ENCODE measurements around the gene RSAD1.

RSAD1 gene

DNA sequence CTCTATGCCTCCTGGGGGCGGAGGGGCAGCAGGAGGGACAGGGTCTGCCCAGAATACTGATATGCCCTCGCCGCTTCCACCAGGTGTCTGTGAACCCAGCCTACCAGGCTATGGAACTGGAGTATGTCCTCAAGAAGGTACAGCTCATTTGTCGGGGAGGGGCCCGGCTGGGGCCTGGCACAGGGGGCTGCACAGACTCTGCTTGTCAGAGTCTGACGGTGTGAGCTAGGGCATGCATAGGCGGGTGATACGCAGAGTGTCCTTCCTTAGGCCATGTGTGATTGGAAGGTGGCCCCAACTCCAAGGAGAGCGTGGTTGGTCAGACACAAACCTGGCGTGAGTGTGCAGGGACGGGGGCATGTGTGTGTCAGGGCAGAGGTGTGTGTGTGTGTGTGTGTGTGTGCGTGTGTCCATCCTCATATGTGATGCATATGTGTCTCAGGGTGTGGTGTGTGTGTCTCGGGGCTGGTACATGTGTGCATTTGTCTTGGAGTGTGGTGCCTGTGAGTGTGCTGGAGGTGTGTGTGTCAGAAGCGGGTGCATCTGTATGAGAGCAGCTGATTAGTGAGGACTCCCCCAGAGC lies 17.0 kb upstream of the RSAD1 start:
- Histone ChIP-seq H3K4me1 (ENCODE audit: control insufficient read depth, insufficient read depth, low read length) (no peaks in the 10 kb centered on the region), H3K27me3 (ENCODE audit: control insufficient read depth, insufficient read depth, low read length) (no peaks in the 10 kb centered on the region), H3K36me3 (ENCODE audit: control insufficient read depth, insufficient read depth, low read length) (peaks cover 4% of the 10 kb centered on the region), H3K4me3 (ENCODE audit: low read length) (no peak overlapping the region), H3K27ac (ENCODE audit: low read depth, low read length) (no peak overlapping the region), H3K9ac (ENCODE audit: low read length) (no peak overlapping the region)

DNA sequence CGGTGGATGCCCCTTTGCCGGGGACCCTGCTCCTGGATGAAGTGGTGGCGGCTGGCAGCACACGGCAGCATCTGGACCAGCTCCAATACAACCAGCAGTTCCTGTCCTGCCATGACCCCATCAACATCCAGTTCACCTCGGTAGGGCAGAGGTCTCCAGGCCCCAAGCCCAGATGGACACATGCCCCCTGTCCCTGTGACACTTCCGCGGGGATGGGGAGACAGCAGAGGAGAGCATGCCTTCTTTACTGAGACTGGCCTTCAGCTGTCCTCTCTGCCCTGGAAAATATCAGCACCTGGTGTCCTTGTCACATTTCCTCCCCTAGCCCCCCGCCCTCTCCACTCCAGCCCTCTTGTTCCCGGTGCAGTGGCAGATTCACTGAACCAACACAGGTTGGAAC lies 16.2 kb upstream of the RSAD1 start:
- H3K27me3 ChIP-seq (ENCODE audit: control insufficient read depth, insufficient read depth, low read length): no peaks in the 10 kb centered on the region
- no peak overlapping the region for H3K9ac ChIP-seq (ENCODE audit: low read length)
- H3K4me1 ChIP-seq (ENCODE audit: control insufficient read depth, insufficient read depth, low read length): no peaks in the 10 kb centered on the region
- peaks cover 4% of the 10 kb centered on the region for H3K36me3 ChIP-seq (ENCODE audit: control insufficient read depth, insufficient read depth, low read length)
- no peak overlapping the region for H3K27ac ChIP-seq (ENCODE audit: low read depth, low read length)
- H3K4me3 ChIP-seq (ENCODE audit: low read length): no peak overlapping the region

DNA sequence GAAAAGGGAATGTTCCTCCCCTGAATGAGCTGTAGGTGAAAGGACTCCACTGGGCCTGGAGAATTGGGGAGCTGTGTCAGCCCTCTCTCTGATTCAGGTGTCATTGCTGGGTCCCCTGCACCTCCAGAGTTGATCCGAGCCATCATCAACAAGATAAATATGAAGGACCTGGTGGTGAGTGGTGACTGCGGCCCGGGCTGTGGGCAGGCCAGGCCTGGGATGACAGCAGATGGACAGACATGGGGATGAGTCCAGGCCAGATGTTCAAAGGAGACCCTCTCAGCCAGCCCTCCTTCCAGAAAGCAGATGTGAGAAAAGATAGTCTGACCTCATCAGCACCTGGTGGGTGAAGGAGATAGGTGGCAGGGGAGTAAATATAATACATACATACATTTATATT lies 14.5 kb upstream of the RSAD1 start:
- Histone ChIP-seq H3K27ac (ENCODE audit: low read depth, low read length) (no peak overlapping the region), H3K4me1 (ENCODE audit: control insufficient read depth, insufficient read depth, low read length) (no peaks in the 10 kb centered on the region), H3K4me3 (ENCODE audit: low read length) (no peak overlapping the region), H3K36me3 (ENCODE audit: control insufficient read depth, insufficient read depth, low read length) (peaks cover 4% of the 10 kb centered on the region), H3K27me3 (ENCODE audit: control insufficient read depth, insufficient read depth, low read length) (no peaks in the 10 kb centered on the region), H3K9ac (ENCODE audit: low read length) (no peak overlapping the region)

DNA sequence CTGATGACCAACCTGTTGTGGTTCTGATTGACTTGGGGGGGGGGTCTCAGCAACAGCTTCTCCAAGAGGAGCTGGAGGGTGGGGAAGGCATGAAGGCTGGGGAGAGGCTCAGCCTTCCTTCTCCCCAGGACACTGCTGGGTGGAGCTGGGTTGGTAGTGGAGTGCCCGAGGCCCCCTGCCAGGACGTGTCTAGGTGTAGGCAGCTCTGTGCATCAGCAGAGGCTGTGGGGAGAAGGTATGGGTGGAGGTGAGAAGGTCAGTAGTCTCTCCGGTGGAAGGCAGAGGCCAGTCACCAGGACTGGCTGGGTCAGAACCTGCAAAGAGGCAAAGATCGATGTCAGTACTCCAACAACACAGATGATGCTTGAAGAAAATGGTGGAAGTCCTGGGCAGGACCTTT lies 13.9 kb upstream of the RSAD1 start:
- Histone ChIP-seq H3K4me1 (ENCODE audit: control insufficient read depth, insufficient read depth, low read length) (no peaks in the 10 kb centered on the region), H3K27ac (ENCODE audit: low read depth, low read length) (no peak overlapping the region), H3K36me3 (ENCODE audit: control insufficient read depth, insufficient read depth, low read length) (peaks cover 4% of the 10 kb centered on the region), H3K9ac (ENCODE audit: low read length) (no peak overlapping the region), H3K4me3 (ENCODE audit: low read length) (no peak overlapping the region), H3K27me3 (ENCODE audit: control insufficient read depth, insufficient read depth, low read length) (no peaks in the 10 kb centered on the region)

DNA sequence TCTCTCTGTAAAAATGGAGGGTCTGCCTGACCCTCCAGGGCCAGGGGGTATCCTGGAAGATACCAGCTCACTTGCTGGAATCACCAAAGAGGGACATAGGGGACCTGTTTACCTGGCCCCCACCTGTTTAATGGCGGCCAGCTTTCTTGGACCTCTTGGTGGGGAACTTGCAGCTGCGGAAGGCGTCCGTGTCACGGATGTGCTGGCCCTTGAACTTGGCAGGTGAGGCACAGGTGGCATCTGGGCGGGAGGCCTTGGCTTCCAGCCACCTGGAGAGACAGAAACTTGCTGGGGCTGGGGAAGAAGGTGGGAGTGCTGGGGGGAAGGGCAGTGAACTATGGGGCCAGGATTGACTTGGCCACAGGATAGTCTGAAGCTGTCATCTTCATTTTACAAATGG lies 13.5 kb upstream of the RSAD1 start:
- Histone ChIP-seq H3K4me1 (ENCODE audit: control insufficient read depth, insufficient read depth, low read length) (no peaks in the 10 kb centered on the region), H3K27ac (ENCODE audit: low read depth, low read length) (no peak overlapping the region), H3K4me3 (ENCODE audit: low read length) (no peak overlapping the region), H3K27me3 (ENCODE audit: control insufficient read depth, insufficient read depth, low read length) (no peaks in the 10 kb centered on the region), H3K36me3 (ENCODE audit: control insufficient read depth, insufficient read depth, low read length) (peaks cover 4% of the 10 kb centered on the region), H3K9ac (ENCODE audit: low read length) (no peak overlapping the region)

DNA sequence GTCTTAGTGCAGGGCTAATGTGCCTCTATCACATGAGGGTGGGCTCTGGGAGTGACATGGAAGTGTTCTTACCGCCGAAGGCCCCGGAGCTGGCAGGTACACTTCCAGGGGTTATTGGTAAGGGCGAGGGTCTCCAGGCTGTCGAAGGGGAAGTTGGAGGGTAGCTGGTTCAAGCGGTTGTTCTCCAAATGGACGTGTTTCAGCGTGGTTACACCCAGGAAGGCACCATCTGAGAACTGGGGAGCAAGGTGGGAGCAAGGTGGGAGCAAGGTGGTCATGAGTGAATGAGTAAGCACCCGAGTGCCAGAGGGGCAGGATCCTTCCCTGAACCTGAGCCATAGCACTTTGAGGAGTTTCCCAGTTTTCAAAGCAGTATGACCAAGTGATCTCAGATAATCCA lies 13.0 kb upstream of the RSAD1 start:
- Histone ChIP-seq H3K9ac (ENCODE audit: low read length) (no peak overlapping the region), H3K4me3 (ENCODE audit: low read length) (no peak overlapping the region), H3K36me3 (ENCODE audit: control insufficient read depth, insufficient read depth, low read length) (peaks cover 4% of the 10 kb centered on the region), H3K27me3 (ENCODE audit: control insufficient read depth, insufficient read depth, low read length) (no peaks in the 10 kb centered on the region), H3K4me1 (ENCODE audit: control insufficient read depth, insufficient read depth, low read length) (no peaks in the 10 kb centered on the region), H3K27ac (ENCODE audit: low read depth, low read length) (no peak overlapping the region)

DNA sequence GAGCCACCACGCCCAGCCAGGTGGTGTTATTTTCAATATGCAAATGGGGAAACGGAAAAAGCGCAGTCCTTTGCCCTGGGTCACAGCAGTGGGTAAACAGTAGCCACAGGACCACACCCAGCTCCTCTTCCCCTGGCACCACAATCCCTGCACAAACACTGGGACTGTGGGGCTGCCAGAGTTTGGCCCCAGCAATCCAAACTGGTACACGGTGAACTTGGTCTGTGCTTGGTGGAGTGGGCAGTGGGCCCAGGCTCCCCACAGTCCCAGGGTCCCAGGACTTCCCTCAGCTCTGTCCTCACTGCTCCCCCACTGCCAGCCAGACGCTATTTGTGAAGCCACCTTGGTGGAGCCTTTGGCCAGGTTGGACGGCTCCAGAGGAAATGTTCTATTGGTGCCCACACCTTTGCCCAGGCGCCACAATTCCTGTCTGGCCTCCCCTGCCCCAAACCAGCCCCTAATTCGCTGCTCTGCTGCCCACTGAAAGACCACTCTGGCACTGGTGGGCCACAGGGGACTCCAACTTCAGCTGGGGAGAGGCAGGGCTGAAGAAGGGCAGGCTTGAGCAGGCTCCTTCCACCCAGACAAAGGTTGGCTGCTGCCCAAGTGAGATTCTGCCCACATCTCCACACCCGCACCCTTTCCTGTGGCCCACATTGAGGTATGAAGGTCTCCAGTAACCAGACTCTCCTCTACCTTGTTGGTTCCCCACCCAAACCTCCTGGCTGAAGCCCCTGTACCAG lies 12.1 kb upstream of the RSAD1 start:
- Histone ChIP-seq H3K36me3 (ENCODE audit: control insufficient read depth, insufficient read depth, low read length) (peaks cover 4% of the 10 kb centered on the region), H3K9ac (ENCODE audit: low read length) (no peak overlapping the region), H3K27ac (ENCODE audit: low read depth, low read length) (no peak overlapping the region), H3K27me3 (ENCODE audit: control insufficient read depth, insufficient read depth, low read length) (no peaks in the 10 kb centered on the region), H3K4me3 (ENCODE audit: low read length) (no peak overlapping the region), H3K4me1 (ENCODE audit: control insufficient read depth, insufficient read depth, low read length) (no peaks in the 10 kb centered on the region)

DNA sequence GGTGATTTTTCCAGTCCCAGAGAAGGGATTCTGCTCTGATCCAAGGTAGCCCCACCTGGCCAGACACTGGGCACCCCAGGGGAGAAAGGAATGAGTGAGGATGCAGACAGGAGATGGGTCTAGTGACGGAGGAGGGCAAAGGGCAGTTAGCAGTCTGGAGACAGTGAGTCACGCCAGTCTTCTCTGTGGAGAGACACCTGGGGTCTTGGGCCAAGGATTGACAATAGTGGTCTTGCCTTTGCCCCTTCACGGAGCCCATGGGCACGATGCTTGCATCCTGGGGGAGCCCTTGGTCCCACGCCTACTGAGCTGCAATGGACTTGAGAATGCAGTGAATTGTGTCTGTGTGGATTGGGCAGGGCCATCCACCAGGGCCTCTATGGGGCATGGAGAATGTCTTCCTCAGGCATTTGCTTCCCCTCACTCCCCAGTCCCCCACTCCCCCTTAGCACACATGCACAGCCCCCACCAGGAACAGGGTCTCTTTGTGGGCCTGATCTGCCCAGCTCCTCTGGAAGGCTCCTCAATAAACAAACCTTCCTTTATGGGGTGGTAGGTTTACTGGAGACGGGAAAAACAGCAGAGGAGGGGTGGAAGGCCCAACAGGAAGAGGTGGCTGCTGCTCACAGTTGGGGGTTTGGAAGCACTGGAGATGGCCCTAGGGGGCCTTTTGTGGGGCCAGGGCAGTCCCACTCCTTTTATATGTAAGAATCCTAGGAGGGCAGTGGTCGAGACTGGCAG lies 11.4 kb upstream of the RSAD1 start:
- H3K4me3 ChIP-seq (ENCODE audit: low read length): no peak overlapping the region
- H3K27ac ChIP-seq (ENCODE audit: low read depth, low read length): no peak overlapping the region

DNA sequence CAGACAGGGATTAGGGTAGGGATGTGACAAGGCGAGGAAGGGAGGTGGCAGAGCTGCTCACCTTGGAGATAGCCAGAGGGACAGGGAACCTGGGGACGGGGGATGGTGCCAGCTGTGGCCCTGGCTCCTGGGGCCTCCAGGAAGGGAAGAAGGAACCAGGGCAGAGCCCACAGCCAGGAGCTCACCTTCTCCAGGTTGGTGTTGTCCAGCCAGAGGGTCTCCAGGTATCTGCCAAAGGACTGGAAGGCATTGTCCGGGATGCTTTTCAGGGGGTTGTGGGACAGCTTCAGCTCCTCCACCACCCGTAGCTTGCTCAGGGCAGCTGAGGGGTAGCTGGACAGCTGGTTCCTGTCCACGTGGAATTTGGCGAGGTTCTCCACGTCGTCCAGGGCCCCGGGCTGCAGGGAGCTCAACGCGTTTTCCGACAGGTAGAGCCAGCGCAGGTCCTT lies 10.8 kb upstream of the RSAD1 start:
- Histone ChIP-seq H3K27me3 (ENCODE audit: control insufficient read depth, insufficient read depth, low read length) (no peaks in the 10 kb centered on the region), H3K4me1 (ENCODE audit: control insufficient read depth, insufficient read depth, low read length) (no peaks in the 10 kb centered on the region), H3K27ac (ENCODE audit: low read depth, low read length) (no peak overlapping the region), H3K36me3 (ENCODE audit: control insufficient read depth, insufficient read depth, low read length) (no peaks in the 10 kb centered on the region), H3K9ac (ENCODE audit: low read length) (no peak overlapping the region), H3K4me3 (ENCODE audit: low read length) (no peak overlapping the region)

More for the DNA sequence above, 11.4 kb upstream of the RSAD1 start:
- Histone ChIP-seq H3K9ac (ENCODE audit: low read length) (no peak overlapping the region), H3K27me3 (ENCODE audit: control insufficient read depth, insufficient read depth, low read length) (no peaks in the 10 kb centered on the region), H3K4me1 (ENCODE audit: control insufficient read depth, insufficient read depth, low read length) (no peaks in the 10 kb centered on the region), H3K36me3 (ENCODE audit: control insufficient read depth, insufficient read depth, low read length) (peaks cover 4% of the 10 kb centered on the region)

DNA sequence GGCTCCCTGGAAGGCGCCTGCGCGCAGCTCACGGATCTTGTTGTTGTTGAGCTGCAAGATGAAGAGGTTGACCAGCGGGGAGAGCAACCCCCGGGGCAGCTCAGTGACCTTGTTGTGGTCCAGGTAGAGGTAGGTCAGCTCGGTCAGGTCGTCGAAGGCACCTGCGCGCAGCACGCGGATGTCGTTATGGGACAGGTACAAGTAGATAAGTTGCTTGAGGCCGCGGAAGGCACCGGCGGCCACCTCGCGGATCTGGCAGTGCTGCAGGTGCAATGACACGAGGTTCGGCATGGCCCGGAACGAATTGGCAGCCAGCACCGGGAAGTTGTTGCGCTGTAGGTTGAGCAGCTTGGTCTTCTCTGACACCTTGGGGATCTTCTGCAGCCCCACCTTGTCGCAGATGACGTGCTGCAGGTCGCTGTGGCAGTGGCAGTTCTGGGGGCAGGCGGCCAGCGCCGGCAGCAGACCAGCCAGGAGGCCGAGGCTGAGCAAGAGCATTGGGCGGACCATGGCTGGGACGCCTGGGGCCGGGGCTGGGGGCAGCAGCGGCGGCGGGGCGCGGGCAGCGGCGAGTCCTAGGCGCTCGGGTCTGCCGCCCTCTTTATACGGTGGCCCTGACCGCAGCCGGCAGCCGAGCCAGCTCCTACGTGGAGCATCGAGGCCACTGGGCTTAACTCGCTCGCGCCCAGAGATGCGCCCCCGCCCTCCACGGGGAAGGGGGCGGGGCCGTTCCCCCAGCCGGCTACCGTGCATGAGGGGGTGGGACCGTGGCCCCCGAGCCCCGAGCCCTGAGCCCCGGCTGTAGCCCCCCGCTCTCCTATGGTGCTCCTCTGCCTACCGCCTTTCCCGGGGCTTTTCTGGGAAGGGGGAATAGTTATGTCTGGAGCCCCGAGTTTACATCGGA lies 10.1 kb upstream of the RSAD1 start, which contains the start of gene CHAD:
Gene CHAD, minus strand, starts transcription at position 577 of the 904 bp plus-strand sequence. Its CDS starts 67 bp downstream, at position 510.
- Histone ChIP-seq H3K4me1 (ENCODE audit: control insufficient read depth, insufficient read depth, low read length) (no peaks in the 10 kb centered on the region), H3K4me3 (ENCODE audit: low read length) (peak within 1 kb of the TSS; percentile 24), H3K36me3 (ENCODE audit: control insufficient read depth, insufficient read depth, low read length) (no peaks in the 10 kb centered on the region), H3K27ac (ENCODE audit: low read depth, low read length) (no peak within 1 kb of the TSS), H3K9ac (ENCODE audit: low read length) (no peak within 1 kb of the TSS), H3K27me3 (ENCODE audit: control insufficient read depth, insufficient read depth, low read length) (no peaks in the 10 kb centered on the region)

DNA sequence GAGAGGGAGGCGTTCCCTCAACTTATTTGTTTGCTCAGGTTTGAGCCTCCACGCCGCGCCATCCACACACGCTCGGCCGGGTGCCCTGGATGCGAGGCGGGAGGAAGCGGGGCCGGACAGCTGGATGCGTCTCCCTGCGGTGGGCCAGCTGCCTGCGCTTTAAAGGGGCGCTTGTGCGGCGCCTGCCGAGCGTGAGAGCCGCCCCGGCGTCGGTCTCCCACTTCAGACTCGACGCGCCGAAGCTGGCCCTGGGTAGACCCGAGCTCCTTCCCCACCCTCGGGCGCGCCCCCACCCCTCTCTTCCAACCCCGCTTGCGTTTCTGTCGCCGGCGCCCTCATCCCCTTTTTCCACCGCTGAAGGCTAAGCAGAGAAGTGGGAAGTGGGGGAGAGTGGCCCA lies 9.5 kb upstream of the RSAD1 start:
- Histone ChIP-seq H3K27me3 (ENCODE audit: control insufficient read depth, insufficient read depth, low read length) (no peaks in the 10 kb centered on the region), H3K4me1 (ENCODE audit: control insufficient read depth, insufficient read depth, low read length) (no peaks in the 10 kb centered on the region), H3K4me3 (ENCODE audit: low read length) (peak overlapping the region; percentile 24), H3K27ac (ENCODE audit: low read depth, low read length) (no peak overlapping the region), H3K36me3 (ENCODE audit: control insufficient read depth, insufficient read depth, low read length) (no peaks in the 10 kb centered on the region), H3K9ac (ENCODE audit: low read length) (no peak overlapping the region)

Data from rectal smooth muscle tissue (tissue), 1 donor.